ENCODE data around the gene SAP30BP.

SAP30BP gene

DNA sequence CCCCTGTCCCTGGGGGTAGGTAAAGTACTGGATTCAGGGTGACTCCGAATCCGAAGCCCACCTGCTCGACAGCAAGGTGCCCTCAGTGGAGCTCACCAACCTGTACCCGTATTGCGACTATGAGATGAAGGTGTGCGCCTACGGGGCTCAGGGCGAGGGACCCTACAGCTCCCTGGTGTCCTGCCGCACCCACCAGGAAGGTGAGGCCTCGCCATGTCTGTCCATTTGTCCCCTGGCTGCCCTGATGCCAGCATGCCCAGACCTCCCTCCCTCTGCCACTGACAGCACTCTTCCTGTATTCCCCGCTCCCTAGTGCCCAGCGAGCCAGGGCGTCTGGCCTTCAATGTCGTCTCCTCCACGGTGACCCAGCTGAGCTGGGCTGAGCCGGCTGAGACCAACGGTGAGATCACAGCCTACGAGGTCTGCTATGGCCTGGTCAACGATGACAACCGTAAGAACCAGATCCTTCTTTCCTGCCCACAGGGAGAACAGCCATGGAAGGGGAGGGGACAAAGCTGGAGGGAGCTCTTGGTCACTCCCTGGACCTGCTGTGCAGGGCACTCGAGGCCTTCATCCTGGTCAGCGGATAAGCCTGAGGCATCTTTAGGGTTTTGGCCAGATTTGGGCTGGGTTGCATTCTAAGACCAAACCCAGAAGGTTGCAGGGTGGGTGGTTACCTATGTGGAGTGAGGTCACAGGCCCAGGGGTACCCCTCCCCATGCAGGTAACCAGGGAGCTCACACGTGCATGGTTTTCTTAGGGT lies 83.7 kb downstream of the SAP30BP start:
- Histone ChIP-seq H3K36me3 (ENCODE audit: insufficient read depth) (no peaks in the 10 kb centered on the region), H3K4me2 (no peak overlapping the region; the same call in 1 of the 2 replicates), H3K79me2 (ENCODE audit: insufficient read depth, low read depth) (no peaks in the 10 kb centered on the region), H3K27ac (no peak overlapping the region), H3K9ac (no peak overlapping the region), H3K4me3 (IDR thresholded peaks at IDR 0.05; ENCODE audit: insufficient read depth, low read depth, low read length) (no peak overlapping the region), H2AFZ (ENCODE audit: low read depth) (no peak overlapping the region), H3K27me3 (ENCODE audit: insufficient read depth, low read depth) (peaks cover 11% of the 10 kb centered on the region), H4K20me1 (ENCODE audit: insufficient read depth) (no peaks in the 10 kb centered on the region), H3K4me1 (ENCODE audit: low read depth, poor library complexity, severe bottlenecking) (peaks cover 28% of the 10 kb centered on the region)
- TF ChIP-seq, protein P1, sequence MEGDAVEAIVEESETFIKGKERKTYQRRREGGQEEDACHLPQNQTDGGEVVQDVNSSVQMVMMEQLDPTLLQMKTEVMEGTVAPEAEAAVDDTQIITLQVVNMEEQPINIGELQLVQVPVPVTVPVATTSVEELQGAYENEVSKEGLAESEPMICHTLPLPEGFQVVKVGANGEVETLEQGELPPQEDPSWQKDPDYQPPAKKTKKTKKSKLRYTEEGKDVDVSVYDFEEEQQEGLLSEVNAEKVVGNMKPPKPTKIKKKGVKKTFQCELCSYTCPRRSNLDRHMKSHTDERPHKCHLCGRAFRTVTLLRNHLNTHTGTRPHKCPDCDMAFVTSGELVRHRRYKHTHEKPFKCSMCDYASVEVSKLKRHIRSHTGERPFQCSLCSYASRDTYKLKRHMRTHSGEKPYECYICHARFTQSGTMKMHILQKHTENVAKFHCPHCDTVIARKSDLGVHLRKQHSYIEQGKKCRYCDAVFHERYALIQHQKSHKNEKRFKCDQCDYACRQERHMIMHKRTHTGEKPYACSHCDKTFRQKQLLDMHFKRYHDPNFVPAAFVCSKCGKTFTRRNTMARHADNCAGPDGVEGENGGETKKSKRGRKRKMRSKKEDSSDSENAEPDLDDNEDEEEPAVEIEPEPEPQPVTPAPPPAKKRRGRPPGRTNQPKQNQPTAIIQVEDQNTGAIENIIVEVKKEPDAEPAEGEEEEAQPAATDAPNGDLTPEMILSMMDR (conservative IDR thresholded peaks at IDR 0.05; ENCODE audit: low read depth, low read length): no peak

DNA sequence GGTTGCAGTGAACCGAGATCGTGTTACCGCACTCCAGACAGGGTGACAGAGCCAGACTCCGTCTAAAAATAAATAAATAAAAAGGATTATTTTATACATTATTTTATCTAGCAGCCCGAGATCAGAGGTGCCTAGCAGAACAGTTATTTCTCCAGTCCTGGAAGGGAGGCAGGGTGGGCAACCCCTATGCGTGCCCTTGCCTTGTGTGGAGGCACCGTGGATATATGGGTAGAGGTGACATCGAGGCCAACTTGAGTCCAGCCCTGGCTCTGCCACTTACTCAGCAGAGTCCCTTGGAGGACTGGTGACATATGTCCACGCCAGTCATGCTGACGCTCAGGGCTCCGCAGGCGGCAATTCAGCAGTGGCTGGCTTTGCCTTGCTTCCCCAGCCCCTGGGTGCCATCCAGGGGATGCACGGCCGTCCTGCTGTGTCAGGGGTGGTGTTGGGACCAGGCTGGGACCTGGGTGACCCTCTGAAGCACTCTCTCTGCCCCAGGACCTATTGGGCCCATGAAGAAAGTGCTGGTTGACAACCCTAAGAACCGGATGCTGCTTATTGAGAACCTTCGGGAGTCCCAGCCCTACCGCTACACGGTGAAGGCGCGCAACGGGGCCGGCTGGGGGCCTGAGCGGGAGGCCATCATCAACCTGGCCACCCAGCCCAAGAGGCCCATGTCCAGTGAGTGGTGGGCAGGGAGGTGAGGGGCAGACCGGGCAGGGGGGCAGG lies 84.7 kb downstream of the SAP30BP start:
- H3K9ac ChIP-seq: no peak overlapping the region
- H4K20me1 ChIP-seq (ENCODE audit: insufficient read depth): no peaks in the 10 kb centered on the region
- H3K4me1 ChIP-seq (ENCODE audit: low read depth, poor library complexity, severe bottlenecking): peaks cover 28% of the 10 kb centered on the region
- H3K4me3 ChIP-seq (IDR thresholded peaks at IDR 0.05; ENCODE audit: insufficient read depth, low read depth, low read length): no peak overlapping the region
- no peak overlapping the region for H2AFZ ChIP-seq (ENCODE audit: low read depth)
- H3K27me3 ChIP-seq (ENCODE audit: insufficient read depth, low read depth): peaks cover 11% of the 10 kb centered on the region
- H3K27ac ChIP-seq: no peak overlapping the region
- no peak overlapping the region for H3K4me2 ChIP-seq
- H3K36me3 ChIP-seq (ENCODE audit: insufficient read depth): no peaks in the 10 kb centered on the region
- TF ChIP-seq, protein P1 (conservative IDR thresholded peaks at IDR 0.05; ENCODE audit: low read depth, low read length): no peak
- no peaks in the 10 kb centered on the region for H3K79me2 ChIP-seq (ENCODE audit: insufficient read depth, low read depth)

DNA sequence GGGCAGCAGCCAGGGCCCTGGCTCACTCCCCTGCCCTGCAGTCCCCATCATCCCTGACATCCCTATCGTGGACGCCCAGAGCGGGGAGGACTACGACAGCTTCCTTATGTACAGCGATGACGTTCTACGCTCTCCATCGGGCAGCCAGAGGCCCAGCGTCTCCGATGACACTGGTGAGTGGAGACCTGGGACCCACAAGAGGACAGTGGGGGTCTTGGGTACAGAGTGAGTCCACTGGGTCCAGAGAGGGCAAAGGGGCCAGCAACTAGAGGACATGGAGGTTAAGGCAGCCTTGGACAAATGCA lies 85.2 kb downstream of the SAP30BP start:
- Histone ChIP-seq H4K20me1 (ENCODE audit: insufficient read depth) (no peaks in the 10 kb centered on the region), H3K27me3 (ENCODE audit: insufficient read depth, low read depth) (peaks cover 11% of the 10 kb centered on the region), H3K79me2 (ENCODE audit: insufficient read depth, low read depth) (no peaks in the 10 kb centered on the region), H3K36me3 (ENCODE audit: insufficient read depth) (no peaks in the 10 kb centered on the region), H2AFZ (ENCODE audit: low read depth) (no peak overlapping the region), H3K4me3 (IDR thresholded peaks at IDR 0.05; ENCODE audit: insufficient read depth, low read depth, low read length) (no peak overlapping the region), H3K4me1 (ENCODE audit: low read depth, poor library complexity, severe bottlenecking) (peaks cover 28% of the 10 kb centered on the region), H3K27ac (no peak overlapping the region), H3K9ac (no peak overlapping the region), H3K4me2 (no peak overlapping the region)
- TF ChIP-seq, protein P1 (conservative IDR thresholded peaks at IDR 0.05; ENCODE audit: low read depth, low read length): no peak

DNA sequence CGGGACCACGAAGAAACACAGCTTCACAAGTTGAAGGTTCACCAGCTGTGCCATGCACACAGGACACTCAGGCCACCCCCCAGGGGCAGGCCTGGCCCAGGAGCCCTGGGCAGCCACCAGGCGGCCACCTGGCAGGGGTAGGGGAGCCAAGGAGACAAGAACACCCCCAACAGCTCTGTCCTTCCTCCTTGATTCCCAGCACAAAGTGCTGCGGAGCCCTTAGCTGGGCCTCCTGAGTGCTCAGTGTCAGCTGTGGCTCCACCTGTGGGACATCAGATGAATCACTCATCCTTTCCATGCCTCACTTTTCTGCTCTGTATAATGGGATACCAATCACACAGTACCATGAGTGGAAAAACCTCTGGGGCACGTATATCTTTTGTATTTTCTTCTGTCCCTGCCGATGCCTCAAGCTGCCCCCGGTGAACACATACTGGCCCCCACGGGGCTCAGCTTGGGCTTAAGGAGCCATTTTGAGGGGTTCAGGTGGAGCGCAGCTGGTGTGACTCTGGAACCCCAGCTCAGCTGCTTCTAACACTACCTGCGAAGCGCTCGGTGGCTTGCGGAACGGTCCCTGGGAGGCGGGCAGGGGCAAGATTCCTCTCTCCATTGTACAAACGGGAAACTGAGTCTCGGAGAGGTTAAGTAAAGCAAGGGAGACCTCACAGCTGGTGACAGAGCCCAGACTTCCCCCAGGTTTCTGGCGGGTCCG lies 85.8 kb downstream of the SAP30BP start:
- Histone ChIP-seq H3K27ac (no peak overlapping the region), H3K4me3 (IDR thresholded peaks at IDR 0.05; ENCODE audit: insufficient read depth, low read depth, low read length) (no peak overlapping the region), H2AFZ (ENCODE audit: low read depth) (peak overlapping the region; percentile 99)

More for the DNA sequence above, 85.8 kb downstream of the SAP30BP start:
- Histone ChIP-seq H3K27me3 (ENCODE audit: insufficient read depth, low read depth) (peaks cover 11% of the 10 kb centered on the region), H3K36me3 (ENCODE audit: insufficient read depth) (no peaks in the 10 kb centered on the region), H3K79me2 (ENCODE audit: insufficient read depth, low read depth) (no peaks in the 10 kb centered on the region), H3K4me2 (peak overlapping the region; percentile 96), H3K9ac (peak overlapping the region; percentile 75), H3K4me1 (ENCODE audit: low read depth, poor library complexity, severe bottlenecking) (peaks cover 28% of the 10 kb centered on the region), H4K20me1 (ENCODE audit: insufficient read depth) (no peaks in the 10 kb centered on the region)
- TF ChIP-seq, protein P1 (conservative IDR thresholded peaks at IDR 0.05; ENCODE audit: low read depth, low read length): no peak

All from KMS-11 (cell line).